ENCODE measurements around the gene GATAD2A. TPM values are rescaled to one million over a fixed set of nuclear protein-coding genes. Genes with fewer than 3 reads are reported as not detected.
A peak's percentile ranks its signal among the peaks of the same experiment; 100 is the strongest.

Gene GATAD2A
- total and polyA plus RNA-seq, 9 of the 15 experiments (the other 6 are each of a cell fraction or from before 2014, with no cell fraction given), result 2.4 to 226 (median 44.2) TPM

DNA sequence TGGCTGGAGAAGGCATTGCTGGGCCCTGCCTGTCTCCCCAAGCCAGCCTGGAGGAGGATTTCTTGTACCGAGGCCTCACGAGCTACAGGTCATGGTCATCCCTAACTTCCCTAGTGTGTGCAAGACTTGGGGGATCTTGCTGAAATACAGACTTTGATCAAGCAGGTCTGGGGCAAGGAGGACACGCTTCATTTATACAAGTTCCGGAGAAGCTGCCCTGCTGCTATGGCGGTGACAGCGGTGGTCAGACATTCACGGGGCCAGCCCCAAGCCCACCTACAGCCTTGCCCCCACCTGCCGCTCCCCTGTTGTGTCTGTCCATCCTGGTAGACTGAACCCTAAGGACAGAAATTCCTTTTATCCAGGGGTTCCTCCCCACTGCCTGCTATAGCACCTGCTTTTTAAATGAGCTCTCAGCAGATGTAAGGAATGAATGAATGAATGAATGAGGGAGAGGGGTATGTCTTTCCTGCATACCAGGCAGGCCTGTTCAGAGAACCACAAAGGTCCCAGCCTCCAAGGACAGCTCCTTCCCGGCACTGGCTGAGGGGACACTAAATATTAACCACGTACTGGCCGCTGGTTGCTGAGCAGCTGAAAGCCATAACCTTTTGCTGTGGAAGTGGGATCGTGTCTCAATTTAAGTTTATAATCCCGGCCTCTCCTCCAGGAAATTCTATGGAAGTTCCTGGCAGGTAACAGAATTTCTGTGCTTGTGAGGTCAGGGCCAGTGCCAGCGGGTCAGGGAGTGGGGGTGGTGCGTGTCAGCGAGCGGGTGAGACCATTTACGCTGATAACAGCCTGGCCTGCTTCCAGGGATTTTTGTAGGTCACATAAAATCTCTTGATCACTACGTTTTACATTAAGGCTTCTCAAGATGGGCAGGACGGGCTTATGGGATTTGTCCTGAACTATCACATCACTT is 82.7 kb downstream of the GATAD2A start (continued):
- TF ChIP-seq IFI16 (CRISPR knock-in tag; IDR thresholded peaks at IDR 0.05) (no peak), TAF7 (tag; IDR thresholded peaks at IDR 0.05) (no peak), RBM15 (IDR thresholded peaks at IDR 0.05; ENCODE audit: insufficient read depth, low read length) (no peak), ZNF589 (CRISPR knock-in tag; IDR thresholded peaks at IDR 0.05; ENCODE audit: low read depth) (no peak), ZKSCAN8 (CRISPR knock-in tag; IDR thresholded peaks at IDR 0.05) (no peak), DIDO1 (tag; IDR thresholded peaks at IDR 0.05; ENCODE audit: low read depth) (no peak), BACH1 (tag; IDR thresholded peaks at IDR 0.05) (0 out of 2 replicates have a peak, but pooled peaks have one; percentile 28)
- TF ChIP-seq, protein P1, sequence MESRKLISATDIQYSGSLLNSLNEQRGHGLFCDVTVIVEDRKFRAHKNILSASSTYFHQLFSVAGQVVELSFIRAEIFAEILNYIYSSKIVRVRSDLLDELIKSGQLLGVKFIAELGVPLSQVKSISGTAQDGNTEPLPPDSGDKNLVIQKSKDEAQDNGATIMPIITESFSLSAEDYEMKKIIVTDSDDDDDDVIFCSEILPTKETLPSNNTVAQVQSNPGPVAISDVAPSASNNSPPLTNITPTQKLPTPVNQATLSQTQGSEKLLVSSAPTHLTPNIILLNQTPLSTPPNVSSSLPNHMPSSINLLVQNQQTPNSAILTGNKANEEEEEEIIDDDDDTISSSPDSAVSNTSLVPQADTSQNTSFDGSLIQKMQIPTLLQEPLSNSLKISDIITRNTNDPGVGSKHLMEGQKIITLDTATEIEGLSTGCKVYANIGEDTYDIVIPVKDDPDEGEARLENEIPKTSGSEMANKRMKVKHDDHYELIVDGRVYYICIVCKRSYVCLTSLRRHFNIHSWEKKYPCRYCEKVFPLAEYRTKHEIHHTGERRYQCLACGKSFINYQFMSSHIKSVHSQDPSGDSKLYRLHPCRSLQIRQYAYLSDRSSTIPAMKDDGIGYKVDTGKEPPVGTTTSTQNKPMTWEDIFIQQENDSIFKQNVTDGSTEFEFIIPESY (CRISPR knock-in tag; IDR thresholded peaks at IDR 0.05), result no peak
- TF ChIP-seq, protein P2, sequence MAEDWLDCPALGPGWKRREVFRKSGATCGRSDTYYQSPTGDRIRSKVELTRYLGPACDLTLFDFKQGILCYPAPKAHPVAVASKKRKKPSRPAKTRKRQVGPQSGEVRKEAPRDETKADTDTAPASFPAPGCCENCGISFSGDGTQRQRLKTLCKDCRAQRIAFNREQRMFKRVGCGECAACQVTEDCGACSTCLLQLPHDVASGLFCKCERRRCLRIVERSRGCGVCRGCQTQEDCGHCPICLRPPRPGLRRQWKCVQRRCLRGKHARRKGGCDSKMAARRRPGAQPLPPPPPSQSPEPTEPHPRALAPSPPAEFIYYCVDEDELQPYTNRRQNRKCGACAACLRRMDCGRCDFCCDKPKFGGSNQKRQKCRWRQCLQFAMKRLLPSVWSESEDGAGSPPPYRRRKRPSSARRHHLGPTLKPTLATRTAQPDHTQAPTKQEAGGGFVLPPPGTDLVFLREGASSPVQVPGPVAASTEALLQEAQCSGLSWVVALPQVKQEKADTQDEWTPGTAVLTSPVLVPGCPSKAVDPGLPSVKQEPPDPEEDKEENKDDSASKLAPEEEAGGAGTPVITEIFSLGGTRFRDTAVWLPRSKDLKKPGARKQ (CRISPR knock-in tag; IDR thresholded peaks at IDR 0.05), result no peak
- TF ChIP-seq, protein P3, sequence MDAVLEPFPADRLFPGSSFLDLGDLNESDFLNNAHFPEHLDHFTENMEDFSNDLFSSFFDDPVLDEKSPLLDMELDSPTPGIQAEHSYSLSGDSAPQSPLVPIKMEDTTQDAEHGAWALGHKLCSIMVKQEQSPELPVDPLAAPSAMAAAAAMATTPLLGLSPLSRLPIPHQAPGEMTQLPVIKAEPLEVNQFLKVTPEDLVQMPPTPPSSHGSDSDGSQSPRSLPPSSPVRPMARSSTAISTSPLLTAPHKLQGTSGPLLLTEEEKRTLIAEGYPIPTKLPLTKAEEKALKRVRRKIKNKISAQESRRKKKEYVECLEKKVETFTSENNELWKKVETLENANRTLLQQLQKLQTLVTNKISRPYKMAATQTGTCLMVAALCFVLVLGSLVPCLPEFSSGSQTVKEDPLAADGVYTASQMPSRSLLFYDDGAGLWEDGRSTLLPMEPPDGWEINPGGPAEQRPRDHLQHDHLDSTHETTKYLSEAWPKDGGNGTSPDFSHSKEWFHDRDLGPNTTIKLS (IDR thresholded peaks at IDR 0.05; ENCODE audit: borderline replicate concordance, low read depth), result no peak
- TF ChIP-seq, protein P4, sequence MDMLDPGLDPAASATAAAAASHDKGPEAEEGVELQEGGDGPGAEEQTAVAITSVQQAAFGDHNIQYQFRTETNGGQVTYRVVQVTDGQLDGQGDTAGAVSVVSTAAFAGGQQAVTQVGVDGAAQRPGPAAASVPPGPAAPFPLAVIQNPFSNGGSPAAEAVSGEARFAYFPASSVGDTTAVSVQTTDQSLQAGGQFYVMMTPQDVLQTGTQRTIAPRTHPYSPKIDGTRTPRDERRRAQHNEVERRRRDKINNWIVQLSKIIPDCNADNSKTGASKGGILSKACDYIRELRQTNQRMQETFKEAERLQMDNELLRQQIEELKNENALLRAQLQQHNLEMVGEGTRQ (CRISPR knock-in tag; IDR thresholded peaks at IDR 0.05), result no peak
- TF ChIP-seq, protein P5, sequence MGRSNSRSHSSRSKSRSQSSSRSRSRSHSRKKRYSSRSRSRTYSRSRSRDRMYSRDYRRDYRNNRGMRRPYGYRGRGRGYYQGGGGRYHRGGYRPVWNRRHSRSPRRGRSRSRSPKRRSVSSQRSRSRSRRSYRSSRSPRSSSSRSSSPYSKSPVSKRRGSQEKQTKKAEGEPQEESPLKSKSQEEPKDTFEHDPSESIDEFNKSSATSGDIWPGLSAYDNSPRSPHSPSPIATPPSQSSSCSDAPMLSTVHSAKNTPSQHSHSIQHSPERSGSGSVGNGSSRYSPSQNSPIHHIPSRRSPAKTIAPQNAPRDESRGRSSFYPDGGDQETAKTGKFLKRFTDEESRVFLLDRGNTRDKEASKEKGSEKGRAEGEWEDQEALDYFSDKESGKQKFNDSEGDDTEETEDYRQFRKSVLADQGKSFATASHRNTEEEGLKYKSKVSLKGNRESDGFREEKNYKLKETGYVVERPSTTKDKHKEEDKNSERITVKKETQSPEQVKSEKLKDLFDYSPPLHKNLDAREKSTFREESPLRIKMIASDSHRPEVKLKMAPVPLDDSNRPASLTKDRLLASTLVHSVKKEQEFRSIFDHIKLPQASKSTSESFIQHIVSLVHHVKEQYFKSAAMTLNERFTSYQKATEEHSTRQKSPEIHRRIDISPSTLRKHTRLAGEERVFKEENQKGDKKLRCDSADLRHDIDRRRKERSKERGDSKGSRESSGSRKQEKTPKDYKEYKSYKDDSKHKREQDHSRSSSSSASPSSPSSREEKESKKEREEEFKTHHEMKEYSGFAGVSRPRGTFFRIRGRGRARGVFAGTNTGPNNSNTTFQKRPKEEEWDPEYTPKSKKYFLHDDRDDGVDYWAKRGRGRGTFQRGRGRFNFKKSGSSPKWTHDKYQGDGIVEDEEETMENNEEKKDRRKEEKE (IDR thresholded peaks at IDR 0.05; ENCODE audit: borderline replicate concordance in 1 of 2, control insufficient read depth in 1 of 2, low read depth in 2 of 2, low read length in 1 of 2), result no peak
